Stimulated activated CD8-positive, alpha-beta memory T cell treated with anti-CD3 and anti-CD28 coated beads, Interleukin-12 subunit alpha, Interleukin-12 subunit beta, amount 100 ng/mL, for 1 hour (primary cell): ENCODE measurements around the gene ANXA6.
A peak's percentile ranks its signal among the peaks of the same experiment; 100 is the strongest.

Experiments used
- DNase-seq: peaks from one replicate; pipeline ENCODE4 v3.0.0-alpha.2; 2020; ENCODE audit warnings: low read depth

ANXA6 gene

DNA sequence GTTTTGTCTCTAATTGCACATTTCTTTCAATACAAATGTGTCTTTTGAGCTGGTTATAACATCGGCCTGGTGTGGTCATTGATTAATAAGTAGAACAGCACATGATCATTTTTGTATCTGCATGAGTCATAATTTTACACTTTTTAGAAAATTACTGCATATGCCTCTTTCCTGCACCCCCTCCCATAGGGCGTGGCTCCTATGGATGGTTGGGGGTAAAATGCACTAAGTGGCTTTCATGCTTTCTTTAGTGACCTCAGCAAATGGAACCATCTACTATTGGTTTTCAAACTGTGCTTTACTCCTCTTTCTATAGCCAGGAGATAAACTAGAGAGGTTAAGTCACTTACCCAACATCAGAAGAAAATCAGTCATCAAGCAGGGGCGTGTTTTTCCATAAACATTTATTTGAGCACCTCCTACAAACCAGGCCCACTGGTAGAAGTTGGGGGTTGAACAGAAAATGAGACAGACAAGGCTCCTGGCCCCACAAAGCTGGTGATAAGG is 3.8 kb downstream of the ANXA6 start:
- DNase-seq = no peak

DNA sequence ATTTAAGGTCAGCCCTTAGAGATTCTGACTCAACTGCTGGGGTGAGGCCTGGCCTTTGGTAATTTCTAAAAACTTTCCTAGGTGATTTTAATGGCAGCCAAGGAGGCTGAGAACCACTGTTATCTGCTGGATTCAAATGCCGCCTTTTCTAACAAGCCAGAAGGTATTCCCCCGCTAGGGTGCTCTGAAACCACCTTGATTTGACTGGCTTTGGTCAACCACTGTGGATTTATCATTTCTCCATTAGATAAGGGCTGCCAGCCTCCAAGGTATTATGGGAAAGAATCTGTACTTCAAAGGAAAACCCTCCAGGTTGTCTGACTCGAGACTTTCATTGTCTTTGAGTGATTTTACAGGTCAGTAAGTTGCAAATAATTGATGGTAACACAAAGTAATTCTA is 4.3 kb downstream of the ANXA6 start:
- no peak for DNase-seq

DNA sequence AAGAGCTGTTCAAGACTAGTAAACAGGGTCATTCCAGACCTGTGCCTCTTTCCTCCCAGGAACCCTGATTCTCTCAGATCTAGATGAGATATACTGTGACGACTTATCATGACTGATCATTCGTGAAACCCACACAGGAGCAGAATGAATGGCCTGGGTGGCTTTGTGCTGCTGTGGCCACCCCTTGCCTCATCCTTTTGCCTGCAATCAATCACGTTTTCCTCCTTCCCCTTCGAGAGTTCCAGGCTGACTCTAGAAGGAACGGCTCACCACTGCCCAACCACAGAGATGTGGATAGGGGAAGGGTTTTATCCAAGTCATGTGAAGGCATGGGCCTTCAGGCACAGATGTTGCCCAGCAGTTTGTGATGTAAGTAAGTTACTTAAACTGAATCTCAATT is 5.8 kb downstream of the ANXA6 start:
- no peak for DNase-seq

DNA sequence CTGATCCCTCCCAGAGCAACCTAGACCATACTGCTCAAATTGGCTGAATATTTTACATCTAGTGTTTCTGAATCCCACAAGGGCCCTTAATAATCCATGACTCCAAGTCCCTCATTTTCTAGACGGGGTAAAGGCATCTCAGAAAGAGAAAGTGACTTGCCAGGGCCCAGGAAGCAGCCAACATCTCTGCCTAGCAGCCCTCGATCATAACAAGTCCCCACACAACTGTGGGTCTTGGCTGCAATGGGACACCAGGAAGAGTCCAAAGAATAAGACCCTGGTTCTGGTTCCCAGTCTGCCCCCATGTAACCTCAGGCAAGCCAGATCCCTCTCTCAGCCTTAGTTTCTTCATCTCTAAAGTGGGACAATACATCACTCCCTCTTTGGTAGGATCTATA is 6.3 kb downstream of the ANXA6 start:
- no peak for DNase-seq

DNA sequence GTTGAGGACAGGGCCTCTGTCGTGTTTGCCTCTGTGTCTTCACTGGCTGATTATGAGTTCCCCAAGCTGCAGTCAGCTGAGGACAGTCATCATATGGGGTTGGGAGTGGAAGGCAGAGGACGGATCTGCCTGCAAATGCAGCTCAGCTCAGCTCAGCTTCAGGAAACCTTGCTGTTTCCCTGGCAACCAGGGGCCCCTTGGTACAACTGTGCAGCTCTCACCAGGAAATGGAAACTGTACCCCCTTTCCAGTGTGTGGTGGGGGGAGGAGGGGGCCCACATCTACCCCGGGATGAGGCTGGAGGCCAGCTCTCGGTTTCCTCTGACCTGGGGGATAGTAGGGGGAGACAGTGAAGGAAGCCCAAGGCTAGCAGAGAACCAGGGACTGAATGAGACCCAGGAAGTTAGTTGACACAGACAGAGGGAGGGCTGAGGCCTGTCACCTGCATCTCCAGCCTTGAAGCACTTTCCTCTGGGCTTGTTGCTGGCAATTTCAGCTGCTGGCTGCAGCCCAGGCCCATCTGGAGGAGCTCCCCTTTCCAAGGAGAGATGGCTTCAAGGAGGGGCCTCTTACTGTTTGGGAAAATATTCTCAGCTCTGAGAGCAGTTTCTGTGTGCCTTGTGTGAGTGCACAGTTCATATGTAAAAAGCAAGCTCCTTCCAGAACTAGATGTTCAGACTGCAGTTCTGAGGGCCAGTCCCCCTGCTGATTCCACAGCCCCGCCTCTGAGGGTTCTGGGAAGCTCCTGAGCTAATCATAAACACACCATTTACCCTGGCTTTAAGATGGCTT is 6.9 kb downstream of the ANXA6 start:
- DNase-seq = peak; percentile 62

DNA sequence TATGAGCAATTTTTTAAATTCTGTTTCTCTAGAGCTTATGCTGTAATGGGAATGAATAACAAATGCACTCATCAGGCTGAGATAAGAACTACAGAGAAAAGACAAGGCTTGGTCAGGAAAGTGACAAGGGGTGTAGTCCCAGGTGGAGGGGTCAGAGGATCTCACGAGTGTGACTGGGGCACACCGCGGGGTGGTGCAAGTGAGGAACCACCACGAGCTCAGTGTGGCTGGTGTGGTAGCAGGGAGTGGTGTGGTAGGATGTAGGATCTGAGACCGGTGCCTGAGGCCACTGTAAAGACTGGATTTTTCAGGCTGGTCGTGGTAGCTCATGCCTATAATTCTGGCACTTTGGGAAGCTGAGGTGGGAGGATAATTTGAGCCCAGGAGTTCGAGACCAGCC is 9.0 kb downstream of the ANXA6 start:
- DNase-seq = no peak

DNA sequence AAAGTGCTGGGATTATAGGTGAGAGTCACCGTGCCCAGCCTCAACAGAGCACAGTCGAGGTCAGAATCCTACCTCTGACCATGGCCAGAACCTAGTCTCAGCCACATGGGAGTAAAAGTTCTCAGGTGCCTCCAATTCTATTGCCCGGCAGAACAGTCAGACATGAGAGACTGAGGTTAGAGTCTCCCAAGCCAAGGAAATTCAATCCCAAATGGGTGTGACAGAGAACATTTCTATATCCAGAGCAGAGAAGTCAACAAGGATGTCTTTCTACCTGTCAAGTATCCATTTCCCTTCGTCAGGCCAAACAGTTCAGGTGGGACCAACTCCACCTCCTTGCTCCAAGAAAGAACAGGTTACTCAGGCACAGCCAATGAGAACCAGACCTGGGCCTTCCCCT is 10.5 kb downstream of the ANXA6 start:
- no peak for DNase-seq

DNA sequence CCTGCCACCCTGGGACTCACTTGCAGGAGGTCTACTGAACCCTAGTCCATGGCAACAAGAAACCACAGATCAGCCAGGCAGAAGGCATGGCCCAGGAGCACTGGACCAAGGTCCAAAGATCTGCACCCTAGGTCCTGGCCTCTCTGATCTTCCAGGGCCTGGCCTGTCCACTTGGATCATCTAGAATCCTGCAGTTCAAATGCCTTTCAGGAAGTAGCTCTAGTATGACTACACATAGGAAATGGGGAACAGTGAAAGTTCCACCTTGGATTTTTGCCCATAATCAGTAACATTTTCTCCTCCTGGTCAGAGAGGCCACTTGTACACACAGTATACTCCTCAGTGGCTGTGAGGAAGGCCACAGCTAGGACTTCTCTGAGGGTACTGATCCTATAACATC is 11.5 kb downstream of the ANXA6 start:
- DNase-seq = no peak

DNA sequence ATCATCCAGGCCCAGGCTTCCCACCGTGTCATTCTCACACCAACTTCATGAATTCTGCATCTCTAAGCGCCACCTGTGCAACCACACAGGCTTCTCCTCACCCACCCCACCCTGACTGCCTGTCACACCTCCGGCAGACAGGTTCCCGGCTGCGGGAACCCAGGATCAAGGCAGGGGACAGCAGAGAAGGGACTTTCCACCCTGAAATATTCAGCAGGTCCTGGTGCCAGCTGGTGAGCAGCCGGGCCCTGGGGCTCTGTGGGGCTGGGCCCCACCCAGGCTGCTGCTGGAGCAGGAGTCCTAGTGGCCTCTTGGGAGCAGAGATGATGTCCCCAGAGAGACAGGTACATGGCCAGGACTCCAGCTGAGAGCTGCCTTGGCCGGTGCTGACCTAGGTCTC is 12.7 kb downstream of the ANXA6 start:
- no peak for DNase-seq

DNA sequence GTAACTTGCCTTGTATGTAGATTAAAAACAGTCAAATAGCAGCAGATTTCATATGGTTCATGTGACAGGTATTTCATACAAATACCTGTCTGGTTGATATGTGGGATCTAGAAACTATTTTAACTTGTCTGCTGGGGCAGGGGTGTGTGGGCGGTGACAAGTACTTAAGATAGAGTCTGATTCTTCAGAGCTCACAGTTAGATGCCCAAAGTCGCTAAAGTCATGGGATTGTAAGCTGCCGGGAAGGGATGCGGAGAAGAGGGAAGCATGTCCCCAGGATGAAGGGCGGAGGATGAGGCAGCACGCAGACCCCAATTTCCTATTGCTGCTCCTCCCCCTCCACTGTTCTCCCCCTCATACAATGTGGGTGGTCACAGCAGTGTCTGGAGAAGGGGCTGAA is 13.3 kb downstream of the ANXA6 start:
- no peak for DNase-seq

DNA sequence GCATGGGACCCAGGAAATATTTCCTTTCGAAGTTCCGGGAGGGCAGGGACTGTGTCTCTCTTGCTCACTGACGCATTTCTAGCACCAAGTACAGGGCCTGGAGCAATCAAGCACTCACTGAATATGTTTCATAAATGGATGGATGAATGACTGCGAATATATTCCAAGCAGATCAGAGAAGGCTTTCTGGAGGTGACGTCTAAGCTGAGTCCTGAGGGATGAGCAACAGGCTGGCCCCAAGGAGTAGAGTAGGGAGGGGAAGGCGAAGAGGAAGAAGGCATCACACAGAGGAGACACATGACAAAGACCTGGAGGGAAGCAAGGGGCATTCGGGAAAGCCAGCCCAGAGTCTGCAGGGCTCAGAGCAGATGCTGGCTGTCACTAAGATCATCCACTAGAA is 13.9 kb downstream of the ANXA6 start:
- DNase-seq = no peak

DNA sequence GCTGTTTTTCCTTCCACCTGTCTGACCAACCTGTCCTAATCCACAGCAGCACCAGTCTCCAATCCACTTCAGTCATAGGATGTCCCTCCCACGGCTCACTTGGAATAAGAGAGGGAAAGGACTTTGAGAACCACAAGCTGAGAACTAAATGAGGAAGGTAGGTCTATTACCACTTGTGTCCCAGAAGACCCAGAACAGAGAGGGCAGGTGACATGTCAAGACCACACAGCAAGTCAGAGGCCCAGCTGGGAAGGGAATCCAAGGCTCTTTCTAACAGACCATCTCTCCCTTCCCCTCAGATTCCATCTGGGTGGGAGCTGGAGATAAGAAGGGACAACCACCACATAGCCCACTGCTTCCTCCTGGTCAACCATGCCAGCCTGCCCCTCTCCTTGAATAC is 14.6 kb downstream of the ANXA6 start:
- DNase-seq = no peak

DNA sequence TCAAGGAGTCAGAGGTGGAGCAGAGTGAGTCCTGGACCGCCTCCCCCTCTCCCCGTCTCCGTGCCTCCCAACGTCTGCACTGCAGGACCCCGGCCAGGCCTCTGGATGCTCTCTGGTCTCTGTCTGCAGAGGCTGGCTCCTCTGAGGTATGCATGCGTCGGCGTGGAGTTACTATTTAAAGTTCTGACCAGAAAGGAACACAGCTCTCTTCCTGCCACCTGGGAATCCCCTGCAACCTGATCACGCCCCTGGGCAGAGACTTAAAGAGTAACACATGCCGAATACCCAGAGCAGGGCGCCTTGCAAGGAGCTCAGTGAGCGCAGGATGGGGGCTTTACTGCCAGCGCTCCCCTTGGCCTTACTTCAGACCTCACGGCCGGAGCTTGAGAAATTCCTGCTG is 16.0 kb downstream of the ANXA6 start:
- DNase-seq = no peak

DNA sequence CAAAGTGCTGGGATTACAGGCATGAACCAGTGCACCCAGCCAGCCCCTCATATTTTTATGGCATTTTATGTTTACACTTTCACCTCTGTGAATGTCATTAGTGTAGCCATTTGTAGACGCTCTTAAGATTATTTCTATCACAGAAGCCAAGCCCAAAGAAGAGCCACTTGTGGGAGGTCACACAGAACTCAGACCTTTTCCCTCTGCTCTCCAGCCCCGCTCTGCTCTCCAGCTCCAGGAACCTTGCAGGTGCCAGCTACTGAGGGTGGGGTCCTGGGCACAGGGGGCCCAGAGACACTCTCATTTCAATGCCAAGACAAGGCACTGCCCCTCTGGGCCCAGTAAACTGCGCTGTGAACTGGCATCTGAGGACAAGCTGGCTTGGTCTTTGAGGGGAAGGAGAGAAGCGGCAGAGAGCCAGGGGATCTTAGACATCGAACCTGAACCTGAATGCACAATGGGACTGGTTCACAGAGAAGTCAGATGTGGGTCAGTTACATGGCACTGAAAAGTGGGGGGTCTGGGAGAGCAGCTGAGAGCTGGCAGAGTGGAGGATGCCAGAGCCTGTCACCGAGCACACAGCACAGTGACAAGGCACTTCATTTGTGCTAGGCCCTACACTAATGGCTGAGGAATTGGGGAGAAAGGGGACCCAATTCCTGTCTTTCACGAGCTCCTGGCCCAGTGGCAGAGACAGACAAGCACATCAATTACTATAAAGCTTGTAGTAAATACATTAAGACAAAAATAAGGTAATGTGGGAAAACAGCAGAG is 16.7 kb downstream of the ANXA6 start:
- no peak for DNase-seq

DNA sequence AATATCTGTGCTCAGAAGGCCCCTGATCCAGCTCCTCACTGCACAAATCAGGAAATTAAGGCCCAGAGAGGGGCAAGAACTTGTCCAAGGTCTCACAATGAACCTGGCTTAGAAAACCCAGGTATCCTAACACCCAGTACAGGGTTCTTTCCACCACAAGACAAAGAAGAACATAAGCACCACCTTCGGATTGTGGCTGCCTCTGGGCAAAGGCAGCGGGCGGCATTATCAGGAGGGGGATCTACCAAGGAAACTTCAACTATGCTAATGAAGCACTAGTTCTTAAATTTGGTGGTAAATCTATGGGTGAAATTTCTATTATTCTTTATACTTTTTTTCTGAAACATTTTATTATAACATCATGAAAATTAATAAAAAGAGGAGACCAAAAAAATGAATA is 17.9 kb downstream of the ANXA6 start:
- no peak for DNase-seq

DNA sequence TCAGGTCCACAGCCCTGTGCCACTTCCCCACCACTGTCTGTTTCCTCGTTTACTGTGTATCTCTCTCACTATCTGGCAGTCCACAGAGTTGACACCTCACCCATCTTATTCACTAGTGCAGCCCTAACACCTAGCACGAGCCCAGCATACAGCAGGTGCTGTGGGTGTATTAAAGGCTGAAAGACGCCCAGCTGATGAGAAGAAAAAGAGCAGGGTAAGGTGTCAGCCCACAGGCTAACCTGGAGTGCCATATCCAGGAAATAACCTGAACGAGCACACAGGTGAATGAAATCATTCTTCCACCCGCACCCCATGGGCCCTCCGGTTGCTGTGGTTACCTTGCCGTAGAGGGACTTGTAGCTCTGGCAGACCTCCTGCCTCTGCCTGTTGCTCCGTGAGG is 18.6 kb downstream of the ANXA6 start:
- DNase-seq = no peak

DNA sequence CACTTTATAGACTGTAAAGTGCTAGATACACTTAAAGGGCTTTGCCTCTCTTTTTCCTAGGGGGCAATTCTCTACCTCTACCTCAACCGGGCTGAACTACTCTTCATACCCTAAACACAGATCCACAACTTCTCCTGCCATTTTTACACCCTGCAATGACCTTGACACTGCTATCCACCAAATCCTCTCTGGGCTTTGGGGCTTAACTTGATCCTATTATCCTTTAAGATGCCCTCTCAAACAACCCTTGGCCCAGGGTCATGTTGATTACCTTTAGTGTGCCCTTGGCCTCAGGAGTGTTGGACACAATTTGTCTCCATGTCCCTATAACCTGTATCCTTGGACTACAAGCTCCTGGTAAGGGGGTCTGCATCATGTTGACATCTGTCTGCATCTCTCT is 19.5 kb downstream of the ANXA6 start:
- DNase-seq = no peak

DNA sequence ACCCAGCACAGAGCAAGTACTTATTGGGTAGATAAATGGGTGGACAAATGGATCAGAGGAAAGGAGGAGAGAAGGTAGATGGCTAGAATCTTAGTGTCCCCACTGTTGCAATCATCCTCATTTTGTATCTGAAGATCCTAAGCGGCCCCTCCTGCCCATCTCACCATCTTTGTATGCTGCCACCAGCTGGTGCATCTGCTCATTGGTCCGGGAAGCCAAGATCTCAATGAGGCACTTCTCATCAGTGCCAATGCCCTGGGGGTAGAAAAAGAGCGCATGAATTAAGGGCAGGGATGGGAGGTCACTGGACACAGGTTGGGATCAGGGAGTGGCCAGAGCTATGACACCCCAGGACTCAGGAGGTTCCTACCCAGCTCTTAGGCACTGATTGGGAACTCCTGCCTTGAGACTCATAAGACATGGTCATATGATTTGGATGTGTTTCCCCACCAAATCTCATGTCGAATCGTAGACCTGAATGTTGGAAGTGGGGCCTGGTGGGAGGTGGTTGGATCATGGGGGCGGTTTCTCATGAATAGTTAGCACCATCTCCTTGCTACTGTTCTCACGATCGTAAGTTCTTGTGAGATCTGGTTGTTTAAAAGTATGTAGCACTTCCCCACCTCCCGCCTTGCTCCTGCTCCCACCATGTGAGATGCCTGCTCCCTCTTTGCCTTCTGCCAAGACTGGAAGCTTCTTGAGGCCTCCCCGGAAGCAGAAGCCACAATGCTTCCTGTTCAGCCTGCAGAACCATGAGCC is 20.3 kb downstream of the ANXA6 start:
- no peak for DNase-seq

DNA sequence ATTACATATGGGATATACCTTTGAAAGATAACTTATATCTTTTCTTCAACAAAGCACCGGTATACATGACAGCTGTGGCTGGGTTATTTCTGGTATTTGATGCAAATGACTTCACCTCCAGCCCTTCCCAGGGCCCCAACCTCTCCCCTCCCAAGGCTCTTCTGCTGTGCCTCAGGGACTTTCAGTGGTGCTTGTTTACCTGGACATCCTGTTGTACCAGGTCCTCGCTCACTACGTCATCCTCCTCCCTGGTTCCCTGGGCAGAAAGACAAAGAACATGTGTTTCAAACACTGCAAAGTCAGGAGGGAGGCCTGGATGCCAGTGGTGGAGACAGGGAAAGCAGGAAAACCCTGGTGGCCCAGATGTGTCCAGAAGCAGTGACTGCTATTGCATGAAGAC is 23.4 kb downstream of the ANXA6 start:
- no peak for DNase-seq

DNA sequence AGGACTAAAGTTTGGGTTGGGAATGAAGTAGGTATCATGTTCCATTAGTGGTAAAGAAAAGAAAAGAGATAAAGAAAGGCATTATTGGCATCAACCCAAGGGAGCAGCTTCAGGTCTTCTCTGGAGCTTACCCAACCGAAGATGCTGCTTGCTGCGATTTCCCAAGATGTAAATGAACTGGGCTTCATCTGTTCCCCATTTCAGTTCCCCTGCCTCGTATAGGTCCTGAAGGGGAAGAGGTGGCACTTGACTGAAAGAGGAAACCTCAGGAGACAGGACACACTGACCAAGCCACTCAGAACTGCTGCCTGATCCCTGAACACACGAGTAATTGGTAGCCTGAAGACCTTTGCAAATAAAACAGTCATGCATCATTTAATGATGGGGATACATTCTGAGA is 24.6 kb downstream of the ANXA6 start:
- DNase-seq = no peak

DNA sequence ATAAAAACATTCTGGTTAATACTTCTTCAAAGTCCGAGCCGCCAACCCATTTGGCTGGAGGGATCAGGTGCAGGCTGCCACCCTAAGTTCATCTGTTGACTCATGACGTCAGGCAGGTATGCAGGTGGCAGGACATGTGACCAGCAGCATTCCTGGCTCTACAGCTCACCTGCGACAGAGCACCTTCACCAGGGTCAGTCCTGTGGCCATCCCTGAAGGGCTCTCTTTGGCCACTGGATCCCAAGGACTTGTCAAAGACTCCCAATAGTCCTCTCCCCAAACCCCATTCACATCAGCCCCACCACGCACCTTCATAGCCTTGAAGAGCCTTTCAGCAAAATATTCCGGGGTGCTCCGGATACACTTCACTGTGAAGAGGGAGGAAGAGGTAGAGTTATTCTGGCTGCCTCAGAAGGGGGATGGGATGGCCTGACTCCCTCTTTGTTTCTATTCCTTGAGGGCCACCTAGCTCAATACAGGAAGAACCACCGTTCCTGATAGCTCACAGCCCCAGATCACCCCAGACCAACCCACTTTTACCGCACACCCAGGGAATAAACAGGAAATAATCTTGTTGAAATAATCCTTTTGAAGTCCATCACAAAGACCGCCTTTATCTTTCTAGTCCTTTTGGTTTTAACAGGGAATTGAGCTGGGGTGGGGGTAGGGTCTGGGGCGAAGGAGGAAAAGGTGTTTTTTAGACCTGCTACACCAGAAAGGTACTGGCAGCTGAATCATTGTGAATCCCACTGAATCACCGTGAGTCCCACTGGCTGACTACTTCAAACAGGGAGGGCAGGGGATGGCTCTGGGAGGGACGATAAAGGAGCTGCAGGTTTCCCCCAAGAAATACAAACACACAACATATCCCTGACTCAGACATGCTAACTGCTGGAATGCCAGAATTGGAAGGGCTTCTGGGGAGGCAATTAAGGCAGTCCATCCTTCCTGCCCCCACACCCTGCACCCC is 26.4 kb downstream of the ANXA6 start:
- no peak for DNase-seq
